GM18520 (cell line): ENCODE data around the gene BTF3.
A peak's percentile ranks its signal among the peaks of the same experiment; 100 is the strongest.
"Not testable (repeated sequence)": the region's sequence is repeated elsewhere in the genome, so short reads cannot be mapped to it uniquely, and the experiment has no call there.

Source experiments
- ATAC-seq: cut with Tn5 transposase; IDR thresholded peaks from one replicate; pipeline ENCODE4 v1.9.1; 2021; ENCODE audit not compliant: unreplicated experiment

BTF3 gene

DNA sequence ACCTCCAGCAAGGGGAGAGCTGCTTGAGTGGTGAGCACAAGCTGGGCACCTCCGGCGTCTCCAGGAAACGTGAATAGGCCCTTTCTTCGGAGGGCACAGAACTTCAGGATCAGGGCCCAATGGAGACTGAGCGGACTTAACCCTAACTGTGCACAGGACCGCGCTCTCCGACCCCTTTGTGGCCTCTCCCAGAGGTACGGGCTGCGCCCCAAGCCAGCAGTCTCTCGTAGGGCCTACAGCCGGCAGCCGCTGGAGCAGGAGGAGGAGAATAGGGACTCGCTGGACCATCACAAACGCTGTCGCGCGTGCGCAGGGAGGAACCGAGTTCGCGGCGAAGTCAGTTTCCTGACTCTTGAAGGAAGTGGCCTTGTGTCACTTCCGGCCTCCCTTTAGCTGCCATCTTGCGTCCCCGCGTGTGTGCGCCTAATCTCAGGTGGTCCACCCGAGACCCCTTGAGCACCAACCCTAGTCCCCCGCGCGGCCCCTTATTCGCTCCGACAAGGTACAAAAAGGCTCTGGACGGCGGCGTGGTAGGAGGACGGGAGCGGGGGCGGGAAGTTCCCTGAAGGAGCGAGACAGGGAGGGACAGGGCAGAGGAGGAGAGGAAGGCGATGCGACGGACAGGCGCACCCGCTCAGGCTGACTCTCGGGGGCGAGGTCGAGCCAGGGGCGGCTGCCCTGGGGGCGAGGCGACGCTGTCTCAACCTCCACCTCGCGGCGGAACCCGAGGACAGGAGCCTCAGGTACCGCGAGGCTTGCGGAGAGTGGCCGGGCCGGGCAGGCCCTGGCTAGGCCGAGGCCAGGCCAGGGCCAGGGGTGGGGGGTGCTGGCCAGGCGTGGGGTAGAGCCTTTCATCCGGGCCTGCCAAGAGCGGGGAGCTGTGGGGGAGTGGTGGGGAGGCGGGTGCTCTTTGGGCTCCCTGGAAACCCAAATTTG, at the start of gene BTF3:
Gene BTF3, plus strand, starts transcription at position 386 of the 936 bp plus-strand sequence. Its CDS starts 226 bp downstream, at position 612.
- ATAC-seq: peak; percentile 87

DNA sequence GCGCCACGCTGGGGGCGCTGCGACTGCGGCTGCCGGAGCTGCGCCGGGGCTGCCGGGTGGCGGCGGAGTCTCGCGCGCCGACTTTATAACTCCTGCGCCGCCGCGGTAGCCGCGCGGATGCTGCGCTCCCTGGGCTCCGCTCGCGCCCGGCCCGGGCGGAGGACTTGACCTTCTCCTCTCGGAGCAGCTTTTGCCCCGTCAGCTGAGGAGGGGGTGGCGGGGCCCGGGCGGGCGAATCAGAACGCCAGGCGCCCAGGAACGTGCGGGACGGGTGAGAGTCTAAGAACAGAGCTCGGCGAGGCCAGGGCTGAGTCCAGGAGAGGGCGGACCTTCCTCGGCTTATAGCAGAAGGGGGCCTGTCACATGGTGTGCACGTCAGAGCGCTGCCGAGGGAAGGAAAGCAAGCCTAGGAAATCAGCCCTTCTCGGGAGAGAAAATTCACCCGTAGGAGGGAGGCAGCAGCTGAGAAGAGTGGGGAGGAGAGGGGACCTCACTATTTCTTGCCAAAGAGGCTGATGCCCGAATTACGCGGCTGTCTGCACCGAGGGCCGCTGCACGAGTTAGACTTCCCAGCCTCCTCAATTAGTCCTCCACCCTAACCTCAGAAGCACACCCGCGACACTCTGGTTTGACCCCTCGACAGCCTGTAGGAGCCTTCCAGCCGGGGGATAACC, 49.6 kb upstream of the BTF3 start, which contains the start of gene FOXD1:
Gene FOXD1, minus strand, starts transcription at position 315 of the 674 bp plus-strand sequence. CDS start 415 bp downstream, outside the sequence.
- peak; percentile 56 for ATAC-seq

DNA sequence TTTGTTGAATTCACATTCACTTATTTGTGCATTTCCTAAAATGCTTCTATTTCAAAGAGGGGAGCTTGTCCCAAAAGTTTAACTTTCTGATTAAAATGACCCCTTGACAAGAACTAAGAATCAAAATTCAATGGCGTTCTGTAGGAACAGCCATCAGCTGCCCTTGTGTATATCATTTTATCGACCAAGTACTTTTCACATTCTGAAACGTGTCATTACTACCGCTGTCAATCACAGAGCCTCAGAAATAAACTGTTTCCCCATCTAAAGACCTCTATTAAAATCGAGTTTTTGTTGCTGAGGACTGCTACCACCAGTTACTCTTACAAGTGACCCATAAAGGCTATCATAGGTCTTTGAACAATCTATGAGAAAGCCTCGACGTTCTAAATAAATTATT, 48.1 kb upstream of the BTF3 start:
- no peak for ATAC-seq

DNA sequence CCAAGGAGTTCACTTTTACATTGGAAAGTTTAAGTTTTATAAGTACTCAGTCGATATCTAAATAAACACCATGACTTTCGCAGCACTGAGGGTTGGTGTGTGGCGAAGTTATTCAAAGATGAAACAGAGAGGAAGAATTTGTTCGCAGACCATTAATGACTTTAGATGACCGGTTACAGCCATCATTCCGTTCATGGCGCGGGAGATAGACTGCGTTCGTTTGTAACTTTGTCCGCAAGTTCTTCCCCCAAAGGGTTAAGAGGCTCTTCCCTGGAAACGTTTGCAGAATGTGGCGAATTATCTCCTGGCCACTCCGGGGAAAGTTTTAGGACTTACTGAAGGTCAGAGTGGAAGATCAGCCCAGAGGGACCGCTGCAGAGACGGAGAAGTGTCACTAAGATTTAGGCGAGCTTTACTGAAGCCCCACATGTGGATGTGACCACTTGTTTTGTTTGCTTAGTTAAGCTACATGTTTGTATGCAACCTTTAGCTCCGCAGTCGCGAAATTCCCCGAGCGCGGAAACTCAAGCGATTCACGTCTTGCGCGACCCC, 47.5 kb upstream of the BTF3 start:
- no peak for ATAC-seq

DNA sequence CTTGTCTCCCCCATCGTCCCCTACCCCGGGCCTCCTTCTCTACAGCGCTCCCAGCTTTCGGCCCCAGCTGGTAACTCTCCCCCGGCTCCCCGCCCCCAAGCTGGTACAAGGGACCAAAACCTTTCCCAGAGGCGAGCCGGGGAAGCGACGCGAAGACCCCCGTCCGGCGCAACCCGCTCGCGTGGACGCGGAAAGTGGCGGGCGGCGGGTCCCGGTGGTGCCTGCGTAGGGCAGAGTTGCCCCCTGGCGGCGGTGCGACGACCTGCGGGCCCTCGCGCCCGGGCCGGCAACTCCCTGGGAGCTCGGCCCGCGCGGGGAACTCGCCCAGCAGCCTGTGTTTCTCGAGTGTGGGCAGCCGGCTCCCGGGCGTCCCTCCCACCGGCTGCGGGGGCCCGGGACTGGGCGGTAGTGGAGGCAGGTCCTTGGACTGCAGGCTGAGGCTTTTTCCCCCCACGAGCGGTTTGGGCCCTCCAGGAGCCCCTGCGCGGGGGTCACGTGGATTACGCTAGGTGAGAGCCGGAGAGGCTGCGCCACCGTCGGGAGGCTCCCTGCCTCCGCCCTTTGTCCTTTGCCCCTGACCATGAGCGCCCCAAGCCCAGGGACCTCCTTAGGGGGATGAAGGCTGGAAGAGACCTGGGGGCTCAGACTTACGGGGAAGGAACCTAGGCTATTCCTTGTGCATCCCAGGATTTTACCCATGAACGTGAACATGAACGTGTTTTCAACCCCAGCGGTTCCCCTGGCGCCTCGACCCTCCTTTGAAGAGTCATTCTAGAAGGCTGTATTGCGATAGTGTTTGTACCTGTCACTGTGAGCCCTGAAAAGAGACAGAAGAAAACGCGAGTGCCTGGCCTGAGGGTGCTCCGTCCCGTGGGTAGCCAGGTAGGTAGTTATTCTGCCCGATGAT, 46.8 kb upstream of the BTF3 start:
- no peak for ATAC-seq

DNA sequence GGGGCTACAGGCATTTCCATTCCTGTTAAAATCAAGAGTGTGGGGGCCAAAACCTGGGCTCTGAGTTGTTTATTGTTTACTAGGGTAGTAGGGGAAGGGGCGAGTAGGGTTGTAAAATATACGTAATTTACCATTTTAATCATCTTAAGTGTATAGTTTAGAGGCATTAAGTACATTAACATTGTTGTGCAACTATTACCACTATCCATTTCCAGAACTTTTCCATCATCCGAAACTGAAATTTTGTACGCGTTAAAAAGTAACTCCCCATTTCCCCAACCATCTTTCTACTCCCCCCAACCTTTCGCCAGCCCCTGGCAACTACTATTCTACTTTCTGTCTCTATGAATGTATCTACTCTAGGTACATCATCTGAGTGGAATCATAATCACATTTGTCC, 46.0 kb upstream of the BTF3 start:
- ATAC-seq: no peak

DNA sequence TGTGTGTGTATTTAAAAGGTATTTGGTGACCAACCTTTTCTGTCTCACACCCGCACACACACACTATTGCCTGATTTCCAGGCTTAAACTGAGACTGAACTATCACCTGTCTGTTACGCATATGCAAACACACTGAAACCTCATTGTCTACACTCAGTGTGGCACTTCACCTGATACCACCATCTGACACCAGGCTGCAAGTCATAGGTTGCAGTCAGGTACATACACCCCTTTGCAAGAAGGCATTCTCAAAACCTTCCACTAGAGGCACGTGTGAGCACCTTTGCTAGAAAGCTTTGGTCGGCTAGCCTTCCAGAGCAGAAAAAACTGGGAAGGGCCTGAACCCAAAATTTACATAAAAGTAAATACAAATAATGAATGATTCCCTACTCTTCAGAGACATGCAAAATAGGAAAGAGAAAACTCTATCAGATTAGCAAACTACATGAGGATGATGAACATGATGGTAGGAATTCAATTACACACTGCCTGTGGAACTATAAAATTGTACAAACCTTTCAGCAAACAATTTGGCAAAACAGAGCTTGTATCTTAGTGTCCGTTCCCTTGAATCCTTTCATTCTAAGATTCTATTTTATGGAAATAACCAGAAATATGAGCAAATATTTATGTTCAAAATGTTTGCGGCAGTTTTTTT, 43.7 kb upstream of the BTF3 start:
- ATAC-seq: no peak

DNA sequence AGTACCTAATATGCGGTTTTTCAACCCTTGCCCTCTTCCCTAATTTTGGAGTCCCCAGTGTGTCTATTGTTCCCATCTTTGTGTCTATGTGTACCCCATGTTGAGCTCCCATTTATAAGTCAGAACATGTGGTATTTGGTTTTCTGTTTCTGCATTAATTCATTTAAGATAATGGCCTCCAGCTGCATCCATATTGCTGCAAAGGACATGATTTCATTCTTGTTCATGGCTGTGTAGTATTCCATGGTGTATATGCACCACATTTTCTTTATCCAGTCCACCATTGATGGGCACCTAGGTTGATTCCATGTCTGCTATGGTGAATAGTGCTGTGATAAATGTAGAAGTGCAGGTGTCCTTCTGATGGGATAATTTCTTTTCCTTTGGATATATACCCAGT, 41.8 kb upstream of the BTF3 start:
- ATAC-seq: not testable (repeated sequence)

DNA sequence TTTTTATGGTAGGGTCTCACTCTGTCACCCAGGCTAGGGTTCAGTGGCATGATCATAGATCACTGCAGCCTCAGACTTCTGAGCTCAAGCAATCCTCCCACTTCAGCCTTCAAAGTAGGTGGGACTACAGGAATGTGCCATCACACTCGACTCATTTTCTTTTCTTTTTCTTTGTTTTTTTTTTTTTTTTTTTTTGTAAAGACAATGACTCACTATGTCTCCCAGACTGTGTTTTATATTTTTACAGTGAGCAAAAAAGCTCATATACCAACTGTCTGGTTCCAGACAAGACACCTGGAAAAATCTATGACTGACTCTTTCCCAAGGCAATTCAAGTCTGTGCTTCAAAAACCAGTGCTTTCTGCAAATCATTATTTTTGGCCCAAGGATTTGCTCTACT, 38.9 kb upstream of the BTF3 start:
- no peak for ATAC-seq

- no peak for ATAC-seq
Observed at GRCh38 chr5:73460133-73460532, 38.1 kb upstream of the BTF3 start.

- ATAC-seq: no peak
Observed at GRCh38 chr5:73464016-73464745, 34.1 kb upstream of the BTF3 start.

DNA sequence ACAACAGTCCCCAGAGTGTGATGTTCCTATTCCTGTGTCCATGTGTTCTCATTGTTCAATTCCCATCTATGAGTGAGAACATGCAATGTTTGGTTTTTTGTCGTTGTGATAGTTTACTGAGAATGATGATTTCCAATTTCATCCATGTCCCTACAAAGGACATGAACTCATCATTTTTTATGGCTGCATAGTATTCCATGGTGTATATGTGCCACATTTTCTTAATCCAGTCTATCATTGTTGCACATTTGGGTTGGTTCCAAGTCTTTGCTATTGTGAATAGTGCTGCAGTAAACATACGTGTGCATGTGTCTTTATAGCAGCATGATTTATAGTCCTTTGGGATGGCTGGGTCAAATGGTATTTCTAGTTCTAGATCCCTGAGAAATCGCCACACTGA, 29.6 kb upstream of the BTF3 start:
- not testable (repeated sequence) for ATAC-seq

GRCh38 chr5:73469878-73470277, 28.4 kb upstream of the BTF3 start:
- no peak for ATAC-seq

DNA sequence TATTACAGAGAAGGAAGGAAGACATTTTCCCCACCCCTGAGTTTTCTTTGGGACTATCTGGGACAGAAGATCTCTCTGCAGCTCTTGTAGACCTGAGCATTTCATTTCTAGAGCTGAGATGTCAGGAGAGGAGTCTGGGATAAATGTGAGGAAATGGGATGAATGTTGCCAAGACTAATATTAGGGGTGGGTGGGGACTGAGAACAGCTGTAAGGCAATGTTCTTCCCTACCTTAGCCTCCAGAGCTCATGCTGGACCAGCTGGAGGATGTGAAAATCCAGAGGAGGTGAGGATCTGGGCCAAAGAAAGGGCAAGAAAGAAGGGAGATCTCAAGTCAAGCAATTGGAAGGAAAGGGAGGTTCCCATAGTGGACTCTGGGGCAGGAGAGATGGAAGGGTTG, 26.6 kb upstream of the BTF3 start:
- ATAC-seq: no peak

- ATAC-seq: no peak
Observed at GRCh38 chr5:73472116-73472515, 26.1 kb upstream of the BTF3 start.

DNA sequence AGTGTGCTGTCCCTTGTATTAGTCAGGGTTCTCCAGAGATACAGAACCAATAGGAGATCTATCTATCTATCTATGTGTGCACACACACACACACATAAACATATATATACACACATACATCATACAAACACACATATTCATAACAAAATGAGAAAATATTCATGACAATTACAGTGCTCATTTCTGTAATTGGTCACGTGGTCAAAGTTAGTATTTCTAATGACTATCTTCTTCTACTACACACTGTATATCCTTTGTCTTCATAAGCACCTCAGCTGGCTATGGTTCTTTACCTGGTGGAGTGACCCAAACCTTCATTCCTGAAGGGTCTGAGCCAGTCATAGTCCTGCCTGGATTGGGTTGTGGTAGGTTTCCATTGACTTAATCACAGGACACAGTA, 17.7 kb upstream of the BTF3 start:
- ATAC-seq: no peak

DNA sequence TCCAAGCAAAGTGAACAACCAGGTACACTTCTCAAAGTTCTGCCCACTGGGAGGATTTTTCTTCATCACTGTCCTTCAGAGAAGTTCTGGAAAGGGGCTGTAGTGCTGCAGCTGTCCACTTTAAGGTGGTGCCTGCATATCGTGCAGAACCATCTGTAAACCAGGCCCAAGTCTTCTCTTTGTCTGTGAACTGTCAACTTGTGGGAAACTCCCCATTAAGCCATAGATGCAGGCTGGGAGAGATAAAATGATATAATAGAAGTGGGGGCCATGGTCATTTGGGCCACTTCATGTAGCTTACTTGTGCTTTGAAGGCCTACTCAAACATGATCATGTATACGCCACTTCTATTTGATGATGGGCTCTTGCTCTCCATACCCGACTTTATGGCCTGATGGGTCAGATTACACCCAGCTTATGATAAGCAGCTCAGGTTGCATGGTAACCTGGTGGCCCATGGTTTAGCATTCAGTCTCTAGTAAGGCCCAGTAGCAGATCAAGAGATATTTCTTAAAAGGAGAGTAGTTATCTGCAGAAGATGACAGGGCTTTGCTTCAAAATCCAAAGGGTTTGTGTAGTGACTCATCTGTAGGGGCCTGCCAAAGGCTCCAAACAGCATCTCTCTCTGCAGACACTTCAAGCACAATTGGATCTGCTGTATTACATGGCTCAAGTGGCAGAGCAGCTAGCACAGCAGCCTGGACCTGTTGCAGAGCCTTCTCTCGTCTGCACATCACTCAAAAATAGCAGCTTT, 15.7 kb upstream of the BTF3 start:
- no peak for ATAC-seq

DNA sequence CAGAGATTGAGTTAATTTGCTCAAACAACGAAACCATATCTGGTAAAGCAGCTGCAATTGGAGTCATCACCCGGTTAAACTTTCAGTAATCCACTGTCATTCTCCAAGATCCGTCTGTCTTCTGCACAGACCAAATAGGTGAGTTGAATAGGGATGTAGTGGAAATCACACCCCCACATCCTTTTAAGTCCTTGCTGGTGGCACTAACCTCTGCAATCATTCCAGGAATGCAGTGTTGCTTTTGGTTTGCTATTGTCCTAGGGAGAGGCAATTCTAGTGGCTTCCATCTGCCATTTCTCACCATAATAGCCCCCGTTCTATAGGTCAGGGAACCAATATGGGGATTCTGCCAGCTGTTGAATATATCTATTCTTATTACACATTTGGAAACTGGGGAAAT, 14.6 kb upstream of the BTF3 start:
- ATAC-seq: no peak

- ATAC-seq: no peak
Observed at GRCh38 chr5:73484511-73484910, 13.7 kb upstream of the BTF3 start.
